B cell (primary cell): ENCODE data around the gene FBXO5.

Experiments
- EZH2 ChIP-seq: IDR thresholded peaks from 2 replicates; pipeline ENCODE4 v1.6.1; 2012; ENCODE audit warnings: borderline replicate concordance, low read depth, mild to moderate bottlenecking, moderate library complexity, low read length; ENCODE audit not compliant: insufficient read depth, poor library complexity, severe bottlenecking
- TF ChIP-seq, protein P1 (sequence below): fragments of 200-600 bp; IDR thresholded peaks from one replicate; pipeline ENCODE4 v1.8.0; 2022; ENCODE audit warnings: antibody characterized with exemption, mild to moderate bottlenecking

DNA sequence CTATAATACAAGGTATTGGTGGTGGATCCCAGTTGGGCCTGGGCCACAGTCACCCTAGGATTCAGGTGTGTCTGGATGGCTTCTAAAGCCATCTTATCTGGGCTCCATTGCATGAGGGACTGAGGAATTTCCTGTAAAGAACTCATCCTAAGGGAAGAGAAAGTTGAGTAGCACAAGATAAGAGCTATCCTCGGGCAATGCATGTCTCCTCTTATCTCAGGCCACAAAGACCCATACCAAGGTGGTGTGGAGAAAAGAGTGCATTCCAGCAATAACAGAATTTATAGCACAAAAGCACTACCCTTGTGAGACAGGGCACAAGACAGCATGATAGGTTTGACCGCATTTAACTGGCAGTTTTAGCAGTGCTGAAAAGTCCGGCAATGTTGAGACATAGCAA is 34.0 kb upstream of the FBXO5 start:
- TF ChIP-seq, protein P1, sequence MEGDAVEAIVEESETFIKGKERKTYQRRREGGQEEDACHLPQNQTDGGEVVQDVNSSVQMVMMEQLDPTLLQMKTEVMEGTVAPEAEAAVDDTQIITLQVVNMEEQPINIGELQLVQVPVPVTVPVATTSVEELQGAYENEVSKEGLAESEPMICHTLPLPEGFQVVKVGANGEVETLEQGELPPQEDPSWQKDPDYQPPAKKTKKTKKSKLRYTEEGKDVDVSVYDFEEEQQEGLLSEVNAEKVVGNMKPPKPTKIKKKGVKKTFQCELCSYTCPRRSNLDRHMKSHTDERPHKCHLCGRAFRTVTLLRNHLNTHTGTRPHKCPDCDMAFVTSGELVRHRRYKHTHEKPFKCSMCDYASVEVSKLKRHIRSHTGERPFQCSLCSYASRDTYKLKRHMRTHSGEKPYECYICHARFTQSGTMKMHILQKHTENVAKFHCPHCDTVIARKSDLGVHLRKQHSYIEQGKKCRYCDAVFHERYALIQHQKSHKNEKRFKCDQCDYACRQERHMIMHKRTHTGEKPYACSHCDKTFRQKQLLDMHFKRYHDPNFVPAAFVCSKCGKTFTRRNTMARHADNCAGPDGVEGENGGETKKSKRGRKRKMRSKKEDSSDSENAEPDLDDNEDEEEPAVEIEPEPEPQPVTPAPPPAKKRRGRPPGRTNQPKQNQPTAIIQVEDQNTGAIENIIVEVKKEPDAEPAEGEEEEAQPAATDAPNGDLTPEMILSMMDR: no peak
- no peak for TF ChIP-seq EZH2
